ENCODE data around the gene SASH1.

- no peak for TF ChIP-seq EZH2 (IDR thresholded peaks at IDR 0.05; ENCODE audit: insufficient read depth, low read length)
- TF ChIP-seq, protein P1, sequence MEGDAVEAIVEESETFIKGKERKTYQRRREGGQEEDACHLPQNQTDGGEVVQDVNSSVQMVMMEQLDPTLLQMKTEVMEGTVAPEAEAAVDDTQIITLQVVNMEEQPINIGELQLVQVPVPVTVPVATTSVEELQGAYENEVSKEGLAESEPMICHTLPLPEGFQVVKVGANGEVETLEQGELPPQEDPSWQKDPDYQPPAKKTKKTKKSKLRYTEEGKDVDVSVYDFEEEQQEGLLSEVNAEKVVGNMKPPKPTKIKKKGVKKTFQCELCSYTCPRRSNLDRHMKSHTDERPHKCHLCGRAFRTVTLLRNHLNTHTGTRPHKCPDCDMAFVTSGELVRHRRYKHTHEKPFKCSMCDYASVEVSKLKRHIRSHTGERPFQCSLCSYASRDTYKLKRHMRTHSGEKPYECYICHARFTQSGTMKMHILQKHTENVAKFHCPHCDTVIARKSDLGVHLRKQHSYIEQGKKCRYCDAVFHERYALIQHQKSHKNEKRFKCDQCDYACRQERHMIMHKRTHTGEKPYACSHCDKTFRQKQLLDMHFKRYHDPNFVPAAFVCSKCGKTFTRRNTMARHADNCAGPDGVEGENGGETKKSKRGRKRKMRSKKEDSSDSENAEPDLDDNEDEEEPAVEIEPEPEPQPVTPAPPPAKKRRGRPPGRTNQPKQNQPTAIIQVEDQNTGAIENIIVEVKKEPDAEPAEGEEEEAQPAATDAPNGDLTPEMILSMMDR (IDR thresholded peaks at IDR 0.05; ENCODE audit: insufficient read depth, low read depth, low read length), result no peak
Measured at GRCh38 chr6:148470156-148470555, 127.5 kb downstream of the SASH1 start.

Measured in astrocyte (in vitro differentiated cells and primary cell).